GM18868 (cell line): ENCODE measurements around the gene LSAMP.
"Not testable (repeated sequence)": the region's sequence is repeated elsewhere in the genome, so short reads cannot be mapped to it uniquely, and the experiment has no call there.

Experiments used
- ATAC-seq: cut with Tn5 transposase; IDR thresholded peaks from one replicate; pipeline ENCODE4 v1.9.1; 2021; ENCODE audit warnings: mild to moderate bottlenecking, moderate library complexity; ENCODE audit not compliant: unreplicated experiment

The LSAMP gene

GRCh38 chr3:116247605-116248004 is 197.7 kb downstream of the LSAMP start:
- ATAC-seq = no peak

- no peak for ATAC-seq
These were observed 198.8 kb downstream of the LSAMP start for GRCh38 chr3:116246406-116246980.

DNA sequence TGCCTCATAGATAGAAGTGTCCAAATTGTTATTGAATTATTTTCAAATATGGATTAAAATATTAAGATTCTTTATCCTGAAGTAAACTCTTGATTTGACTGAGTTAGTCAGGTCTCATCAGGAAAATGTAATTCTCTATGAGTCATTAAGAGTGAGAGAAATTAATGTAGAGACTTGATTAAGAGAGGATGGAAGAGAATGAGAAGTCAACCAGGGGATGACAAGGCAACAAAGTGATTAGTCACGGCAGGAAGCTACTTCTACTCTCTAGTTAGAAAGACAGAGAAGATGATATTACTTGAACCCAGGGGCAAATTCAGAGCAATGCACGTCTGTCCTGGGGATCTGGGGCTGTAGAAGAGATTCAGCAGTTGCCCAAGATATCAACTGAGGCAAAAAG is 202.5 kb downstream of the LSAMP start:
- no peak for ATAC-seq

DNA sequence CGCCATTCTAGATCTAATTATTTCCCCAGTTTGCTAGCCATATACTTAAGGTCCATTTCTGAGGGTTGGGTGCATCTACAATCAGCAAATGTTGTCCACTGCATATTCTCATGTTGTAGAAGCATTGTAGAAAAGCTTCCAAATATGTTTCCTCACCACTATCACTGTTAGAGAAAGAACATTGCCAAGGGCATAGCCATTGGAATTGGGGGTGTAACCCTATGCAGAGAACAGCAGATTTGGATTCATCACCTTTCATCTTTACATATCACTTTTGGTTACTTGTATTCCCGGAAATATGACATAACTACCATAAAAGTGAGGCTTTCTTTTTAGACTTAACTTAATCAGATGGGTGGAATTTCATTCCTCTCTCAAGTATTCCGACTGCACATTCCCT is 203.6 kb downstream of the LSAMP start:
- no peak for ATAC-seq

DNA sequence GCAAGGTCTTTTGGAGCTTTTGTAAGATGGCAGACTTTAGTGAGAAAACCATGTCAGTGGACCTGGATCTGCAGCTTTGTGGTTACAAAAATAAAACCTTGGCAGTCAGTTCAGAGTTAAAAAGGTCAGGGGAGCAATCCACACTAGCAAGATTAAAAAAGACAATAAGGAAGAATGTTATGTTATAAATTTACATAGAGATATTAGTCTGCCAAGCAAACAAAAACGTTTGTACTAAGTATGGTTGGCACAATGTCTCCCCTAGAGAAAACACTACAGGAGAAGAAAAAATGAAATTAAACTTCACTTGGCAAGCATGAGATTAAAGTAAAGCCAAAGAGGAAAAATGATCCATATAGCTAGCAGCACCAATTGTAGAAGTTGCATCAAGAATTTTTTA is 205.0 kb downstream of the LSAMP start:
- no peak for ATAC-seq

- ATAC-seq = no peak
These were observed 206.3 kb downstream of the LSAMP start for GRCh38 chr3:116238846-116239565.

DNA sequence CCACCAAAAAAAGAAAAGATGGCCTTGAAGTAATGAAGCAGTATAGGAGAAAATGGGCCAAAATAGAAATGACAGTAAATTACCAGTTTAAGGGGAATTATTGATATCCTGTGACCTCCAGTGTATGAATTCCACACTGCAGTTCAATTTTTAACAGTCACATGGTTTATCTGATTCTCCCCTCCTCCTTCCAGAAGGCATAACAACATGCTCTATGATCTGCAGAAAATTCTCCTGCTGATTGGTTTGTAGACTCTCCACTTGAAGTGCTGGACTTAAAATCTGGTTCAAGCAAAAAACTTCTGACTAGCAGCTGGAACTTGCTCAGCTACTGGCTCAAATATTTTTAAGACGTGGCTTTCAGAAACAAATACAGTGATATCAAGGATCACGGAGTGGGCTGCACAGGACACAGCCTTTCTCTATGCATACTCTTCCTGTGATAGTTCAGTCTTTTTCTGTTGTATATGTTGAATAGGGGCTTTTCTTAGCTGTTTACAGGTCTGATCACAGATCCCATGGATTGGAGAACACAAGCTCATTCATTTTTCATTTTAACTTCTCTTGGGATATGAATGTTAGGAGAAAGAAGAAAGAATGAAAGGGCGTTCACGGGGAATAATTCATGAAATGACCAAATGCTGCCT is 211.5 kb downstream of the LSAMP start:
- ATAC-seq = no peak

DNA sequence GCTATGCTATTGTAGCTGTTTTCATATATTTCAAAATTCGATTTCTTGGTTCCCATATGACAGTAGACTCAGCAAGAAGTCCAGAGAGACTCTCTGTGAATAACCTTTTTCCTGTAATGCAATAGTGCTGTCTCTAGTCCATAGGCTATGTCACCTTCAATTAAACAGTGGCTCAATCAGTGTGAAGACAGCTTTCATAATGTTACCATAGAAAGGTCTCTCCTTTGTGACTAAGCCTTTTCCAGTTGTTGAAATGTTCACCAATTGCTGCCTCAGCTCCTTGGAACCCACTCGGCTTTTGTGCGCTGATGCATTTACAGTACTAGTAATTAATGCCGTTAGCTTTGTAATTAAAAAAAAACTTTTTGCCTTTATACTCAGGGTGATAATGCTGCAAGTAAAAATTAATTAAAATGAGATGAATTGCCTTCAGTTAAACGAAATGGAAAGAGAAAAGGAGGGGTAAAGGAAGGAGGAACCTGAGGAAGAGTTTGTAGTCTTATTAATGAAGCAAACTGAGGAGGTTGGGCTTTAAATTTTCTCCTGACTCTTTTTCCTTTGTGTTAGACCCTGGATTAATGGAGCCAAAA is 214.8 kb downstream of the LSAMP start:
- no peak for ATAC-seq

DNA sequence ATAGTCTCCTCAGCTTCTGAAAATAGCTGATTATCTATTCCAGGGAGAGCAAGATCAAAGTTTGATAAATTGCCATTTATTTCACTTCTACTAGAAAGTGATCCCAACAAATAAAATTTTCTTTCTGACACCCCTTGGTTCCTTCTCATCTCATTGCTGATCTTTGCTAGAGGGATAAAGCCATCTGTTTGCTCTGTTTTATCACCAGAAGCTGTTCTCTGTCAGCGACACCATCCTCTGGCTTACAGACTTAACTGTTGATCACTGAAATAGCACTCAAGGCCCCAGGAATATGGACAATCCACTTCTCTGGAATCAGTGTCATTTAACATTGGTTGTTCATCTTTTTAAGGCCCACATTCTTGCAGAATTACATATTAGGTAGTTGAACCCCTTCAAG is 219.0 kb downstream of the LSAMP start:
- no peak for ATAC-seq

DNA sequence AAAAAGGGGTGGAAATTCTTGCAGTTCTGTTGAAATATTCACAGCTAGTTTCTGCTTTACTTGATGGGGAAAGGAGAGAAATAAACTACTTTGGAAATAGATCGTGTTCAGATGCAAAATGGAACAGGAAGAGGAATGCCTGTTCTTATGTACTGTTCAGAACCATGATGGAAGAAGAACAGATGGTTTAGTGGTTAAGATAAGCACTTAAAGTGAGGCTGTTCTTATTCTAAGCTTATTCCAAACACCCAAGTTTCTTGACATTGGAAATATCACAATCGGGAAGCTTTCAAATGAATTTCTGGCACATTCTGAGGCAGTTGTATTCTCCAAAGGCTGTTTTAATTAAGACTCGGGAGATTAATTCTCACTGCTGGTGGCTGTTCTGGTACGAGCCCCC is 228.5 kb downstream of the LSAMP start:
- ATAC-seq = no peak

- no peak for ATAC-seq
These were observed 233.4 kb downstream of the LSAMP start for GRCh38 chr3:116211901-116212300.

- not testable (repeated sequence) for ATAC-seq
These were observed 236.5 kb downstream of the LSAMP start for GRCh38 chr3:116208830-116209229.

DNA sequence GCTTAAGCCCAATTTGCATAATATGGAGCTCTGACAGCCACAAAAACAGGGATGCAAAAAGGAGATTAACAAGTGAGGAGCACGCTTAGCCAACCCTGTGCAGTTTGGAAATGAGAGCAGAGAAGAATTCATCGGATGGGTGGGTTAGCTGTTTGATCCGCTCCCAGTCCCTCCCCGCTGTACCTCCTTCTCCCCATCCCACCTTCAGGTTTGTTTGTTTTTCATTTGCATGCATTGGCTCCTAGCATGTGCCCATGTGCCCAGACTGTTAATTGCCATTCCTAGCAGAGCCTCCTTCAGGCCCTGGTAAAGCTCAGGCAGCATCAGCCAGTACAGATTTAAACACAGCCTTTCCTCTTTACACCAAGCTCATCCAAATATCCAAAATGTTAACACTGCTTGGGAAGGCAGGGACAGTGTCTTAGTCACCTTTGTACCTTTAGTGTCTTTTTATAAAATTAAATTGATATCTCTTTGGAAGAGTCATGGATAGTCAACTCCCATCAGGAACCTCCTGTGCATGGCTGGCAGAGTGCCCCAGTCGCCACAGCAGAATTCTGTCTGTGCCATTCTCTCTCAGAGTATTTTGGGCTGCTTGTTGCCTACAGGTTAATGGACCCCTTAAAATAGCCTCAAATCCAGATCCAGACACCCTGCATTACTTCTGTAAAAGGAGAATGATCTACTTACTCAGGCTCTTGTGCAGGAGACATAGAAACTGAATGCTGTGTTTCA is 244.2 kb downstream of the LSAMP start:
- no peak for ATAC-seq

- ATAC-seq = no peak
These were observed 246.2 kb downstream of the LSAMP start for GRCh38 chr3:116199063-116199462.

DNA sequence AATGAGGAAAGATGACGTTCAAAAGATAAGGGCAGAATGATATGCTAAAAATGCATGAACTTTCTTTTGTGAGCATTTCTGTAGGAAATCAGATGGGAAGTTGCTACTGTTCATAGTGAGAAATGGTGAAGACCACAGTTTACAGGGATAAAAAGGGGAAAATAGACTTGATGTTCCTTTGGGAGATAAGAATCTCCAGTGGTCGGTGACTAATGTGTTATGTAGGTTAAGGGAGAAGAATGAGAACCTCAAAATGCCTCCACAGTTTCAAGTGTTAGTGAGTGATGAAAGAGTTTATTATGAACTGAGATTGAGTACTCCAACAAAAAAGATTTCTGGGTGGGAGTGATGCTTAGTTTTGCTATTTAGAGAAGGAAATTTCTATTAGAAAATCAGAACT is 247.2 kb downstream of the LSAMP start:
- no peak for ATAC-seq

DNA sequence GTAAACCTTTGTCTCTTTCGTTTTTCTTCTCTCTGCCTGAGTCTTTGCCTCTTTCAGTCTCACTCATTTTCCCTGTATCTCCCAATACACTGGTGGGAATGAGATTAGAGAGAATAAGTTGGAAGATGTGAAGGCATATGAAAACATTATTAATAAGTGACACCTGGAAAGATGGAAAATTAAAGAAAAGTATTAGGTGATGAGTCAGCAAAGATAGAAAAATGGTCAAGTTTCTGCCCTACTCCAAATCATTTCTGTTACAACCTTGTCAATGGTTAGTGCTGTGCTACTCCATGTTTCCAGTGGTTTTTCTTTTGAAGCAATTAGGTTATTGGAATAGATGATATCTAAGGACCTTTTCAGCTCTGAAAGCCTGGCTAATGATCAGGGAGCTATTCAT is 252.8 kb downstream of the LSAMP start:
- no peak for ATAC-seq

DNA sequence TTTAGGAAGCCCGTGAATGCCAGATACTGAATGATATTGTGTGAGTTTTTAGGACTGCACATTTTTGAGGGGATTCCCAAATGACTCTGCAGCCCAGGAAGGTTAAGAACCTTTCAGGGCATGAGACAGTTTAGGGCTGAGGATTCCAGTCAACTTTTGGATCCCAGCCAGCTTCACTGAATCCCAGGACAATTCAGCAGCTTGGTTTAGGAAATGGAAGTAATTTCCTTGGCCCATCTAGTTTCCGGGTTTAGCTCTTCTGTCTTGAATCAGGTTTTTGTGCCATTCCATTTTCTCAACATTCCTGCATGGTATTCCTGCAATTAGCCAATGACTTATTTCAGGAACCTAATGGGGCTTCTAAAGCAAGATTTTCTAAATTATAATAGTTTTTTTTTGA is 253.9 kb downstream of the LSAMP start:
- ATAC-seq = no peak

GRCh38 chr3:116190095-116190494 is 255.2 kb downstream of the LSAMP start:
- no peak for ATAC-seq

DNA sequence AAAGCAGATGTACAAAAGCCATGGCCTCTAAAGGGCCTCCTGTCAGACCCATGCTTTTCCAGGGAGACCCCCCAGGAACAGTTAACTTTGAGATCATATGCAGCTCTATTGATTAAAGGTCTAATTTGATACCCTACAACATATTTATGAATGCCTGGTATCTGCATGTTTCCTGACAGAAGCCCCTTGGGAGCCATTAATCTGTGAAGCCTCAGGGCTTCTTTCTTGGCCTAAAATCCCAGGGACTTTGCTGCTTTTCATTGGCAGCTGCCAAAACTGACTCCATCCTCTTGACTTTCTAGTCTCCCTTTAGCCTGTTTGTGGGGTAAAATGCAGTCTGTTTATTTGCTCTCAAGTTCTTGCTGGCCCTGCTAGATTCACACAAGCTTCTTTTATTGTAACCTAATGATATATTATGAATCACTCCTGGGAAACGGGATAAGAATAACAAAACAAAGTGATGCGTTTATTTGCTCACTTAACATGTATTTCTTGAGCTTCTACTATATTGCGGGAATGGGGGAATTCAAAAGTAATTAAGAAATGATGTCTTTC is 257.0 kb downstream of the LSAMP start:
- ATAC-seq = no peak

DNA sequence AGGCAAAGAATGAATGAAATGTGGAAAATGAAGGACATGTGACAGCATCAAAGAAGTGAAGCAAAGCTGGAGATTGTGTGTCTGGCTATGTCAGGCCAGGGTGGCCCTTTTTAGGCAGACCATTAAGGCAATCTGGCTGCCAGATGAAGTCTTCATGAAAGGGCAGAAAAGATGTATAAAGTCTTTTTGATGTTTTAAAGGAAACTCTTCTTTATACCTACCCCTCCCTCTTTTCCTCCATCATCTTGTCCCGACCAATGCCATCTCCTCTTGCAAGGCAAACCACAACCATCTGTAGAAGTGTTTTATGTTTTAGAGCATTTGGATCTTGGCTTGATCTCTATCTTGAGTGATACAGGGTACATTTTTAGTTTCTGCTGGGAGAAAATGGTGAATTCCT is 259.2 kb downstream of the LSAMP start:
- no peak for ATAC-seq

DNA sequence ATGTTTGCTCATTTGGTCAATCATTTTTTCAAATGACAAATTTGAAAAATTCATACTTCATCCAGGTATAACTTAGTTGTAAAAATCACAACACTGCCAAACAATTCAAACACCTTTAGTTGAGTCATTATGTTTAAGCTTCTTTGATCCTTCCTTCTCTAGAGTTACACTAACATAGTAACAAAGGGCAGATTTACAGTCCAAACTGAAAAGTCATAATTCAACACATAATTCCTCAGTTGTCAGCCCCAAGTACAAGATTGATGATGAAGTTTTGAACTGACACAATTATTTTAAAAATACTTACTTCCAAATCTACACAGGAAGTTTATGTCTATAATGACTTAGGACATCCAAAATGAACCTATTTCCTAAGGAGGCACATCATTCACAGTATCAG is 264.1 kb downstream of the LSAMP start:
- ATAC-seq = no peak
